H9 (cell line): Measurements from ENCODE around the gene DTNBP1. TPM values are rescaled to one million over a fixed set of nuclear protein-coding genes. Genes with fewer than 3 reads are reported as not detected.

Experiments
- DNase-seq: peaks from one replicate; pipeline ENCODE4 v3.0.0-alpha.2; 2017
- H2AFZ ChIP-seq: one replicate; pipeline ENCODE4 v1.6.1; 2013; ENCODE audit warnings: mild to moderate bottlenecking, low read length, control low read depth, moderate library complexity
- H2AK5ac ChIP-seq: 2 replicates; pipeline ENCODE4 v1.6.1; 2013; ENCODE audit warnings: low read length, control low read depth, mixed read lengths; ENCODE audit not compliant: insufficient read length
- H2BK120ac ChIP-seq: one replicate; pipeline ENCODE4 v1.6.1; 2013; ENCODE audit warnings: low read depth, mild to moderate bottlenecking, low read length, control low read depth, inconsistent platforms; ENCODE audit not compliant: poor library complexity, severe bottlenecking
- H2BK12ac ChIP-seq: 2 replicates; pipeline ENCODE4 v1.6.1; 2013; ENCODE audit warnings: low read length, control low read depth, mixed read lengths, low read depth; ENCODE audit not compliant: insufficient read length
- H2BK15ac ChIP-seq: 2 replicates; pipeline ENCODE4 v1.6.1; 2013; ENCODE audit warnings: low read depth, low read length, control low read depth
- H2BK20ac ChIP-seq: one replicate; pipeline ENCODE4 v1.6.1; 2013; ENCODE audit warnings: low read depth, mild to moderate bottlenecking, low read length, control low read depth, inconsistent platforms; ENCODE audit not compliant: poor library complexity, severe bottlenecking
- H2BK5ac ChIP-seq: 2 replicates; pipeline ENCODE4 v1.6.1; 2013; ENCODE audit warnings: low read length, control low read depth, mixed read lengths; ENCODE audit not compliant: insufficient read length
- H3K14ac ChIP-seq: 2 replicates; pipeline ENCODE4 v1.6.1; 2013; ENCODE audit warnings: low read length, control low read depth; ENCODE audit not compliant: insufficient read depth
- H3K18ac ChIP-seq: 2 replicates; pipeline ENCODE4 v1.6.1; 2013; ENCODE audit warnings: low read depth, mild to moderate bottlenecking, mixed read lengths, low read length, control low read depth; ENCODE audit not compliant: insufficient read length
- H3K23ac ChIP-seq: 2 replicates; pipeline ENCODE4 v1.6.1; 2013; ENCODE audit warnings: low read length, control low read depth, mixed read lengths, low read depth; ENCODE audit not compliant: insufficient read length
- H3K23me2 ChIP-seq: 2 replicates; pipeline ENCODE4 v1.6.1; 2013; ENCODE audit warnings: low read depth, mild to moderate bottlenecking, mixed read lengths, low read length, control low read depth; ENCODE audit not compliant: insufficient read length, poor library complexity, severe bottlenecking
- H3K27ac ChIP-seq: 2 replicates; pipeline ENCODE4 v1.5.1; 2013; ENCODE audit warnings: low read length, control low read depth, mixed read lengths, low read depth; ENCODE audit not compliant: insufficient read length
- H3K27me3 ChIP-seq: 2 replicates; pipeline ENCODE4 v1.6.1; 2013; ENCODE audit warnings: low read length, control low read depth, inconsistent platforms; ENCODE audit not compliant: insufficient read depth
- H3K4ac ChIP-seq: 2 replicates; pipeline ENCODE4 v1.6.1; 2013; ENCODE audit warnings: low read depth, mild to moderate bottlenecking, control low read depth, inconsistent platforms, low read length, moderate library complexity
- H3K4me1 ChIP-seq: 2 replicates; pipeline ENCODE4 v1.6.1; 2013; ENCODE audit warnings: low read length, control low read depth, inconsistent platforms; ENCODE audit not compliant: insufficient read depth
- H3K4me2 ChIP-seq: 2 replicates; pipeline ENCODE4 v1.6.1; 2013; ENCODE audit warnings: low read length, control low read depth, mixed read lengths; ENCODE audit not compliant: insufficient read length, insufficient read depth
- H3K56ac ChIP-seq: 2 replicates; pipeline ENCODE4 v1.6.1; 2013; ENCODE audit warnings: low read depth, mild to moderate bottlenecking, mixed read lengths, low read length, control low read depth; ENCODE audit not compliant: insufficient read length
- H3K79me1 ChIP-seq: 2 replicates; pipeline ENCODE4 v1.6.1; 2013; ENCODE audit warnings: low read depth, mild to moderate bottlenecking, moderate library complexity, low read length, control low read depth, inconsistent platforms; ENCODE audit not compliant: insufficient read depth, poor library complexity, severe bottlenecking
- H3K79me2 ChIP-seq: 2 replicates; pipeline ENCODE4 v1.6.1; 2013; ENCODE audit warnings: low read length, control low read depth, inconsistent platforms; ENCODE audit not compliant: insufficient read depth
- H3K9ac ChIP-seq: 2 replicates; pipeline ENCODE4 v1.6.1; 2013; ENCODE audit warnings: low read length, control low read depth, mixed read lengths; ENCODE audit not compliant: insufficient read length; ENCODE audit errors: extremely low read depth
- H3K9me3 ChIP-seq: one replicate; pipeline ENCODE4 v1.6.1; 2013; ENCODE audit warnings: low read depth, low read length, inconsistent platforms; ENCODE audit not compliant: control insufficient read depth
- H3T11ph ChIP-seq: one replicate; pipeline ENCODE4 v1.6.1; 2013; ENCODE audit warnings: mild to moderate bottlenecking, low read length, control low read depth, inconsistent platforms
- H4K20me1 ChIP-seq: one replicate; pipeline ENCODE4 v1.6.1; 2013; ENCODE audit not compliant: control insufficient read depth, insufficient read length, insufficient read depth
- H4K5ac ChIP-seq: 2 replicates; pipeline ENCODE4 v1.6.1; 2013; ENCODE audit warnings: low read depth, mild to moderate bottlenecking, mixed read lengths, low read length, control low read depth; ENCODE audit not compliant: insufficient read length
- H4K8ac ChIP-seq: replicated peaks from 2 replicates; pipeline ENCODE4 v1.6.1; 2013; ENCODE audit warnings: low read length, control low read depth, mixed read lengths, low read depth; ENCODE audit not compliant: insufficient read length
- H4K91ac ChIP-seq: 2 replicates; pipeline ENCODE4 v1.6.1; 2013; ENCODE audit warnings: low read depth, mild to moderate bottlenecking, moderate library complexity, mixed read lengths, low read length, control low read depth; ENCODE audit not compliant: insufficient read length
- H3K27ac Mint-ChIP-seq, 3 experiments: 2 replicates in 2 of 3; 3 replicates in 1 of 3; pipeline ENCODE4 v1.8.0; 2020 to 2021; ENCODE audit warnings: mixed read lengths in 3 of 3, mild to moderate bottlenecking in 1 of 3, moderate library complexity in 1 of 3
- H3K27me3 Mint-ChIP-seq: 2 replicates; pipeline ENCODE4 v1.8.0; 2021; ENCODE audit warnings: low read depth, mild to moderate bottlenecking, moderate library complexity, mixed read lengths
- H3K36me3 Mint-ChIP-seq, 3 experiments: 2 replicates in 2 of 3; 3 replicates in 1 of 3; pipeline ENCODE4 v1.8.0; 2020 to 2021; ENCODE audit warnings: low read depth in 3 of 3, mixed read lengths in 3 of 3; ENCODE audit not compliant: insufficient read depth in 1 of 3
- H3K4me1 Mint-ChIP-seq, 2 experiments: 2 replicates each; pipeline ENCODE4 v1.8.0; 2020; ENCODE audit warnings: mixed read lengths in 2 of 2
- H3K4me3 Mint-ChIP-seq, 2 experiments: 2 replicates in 1 of 2; 3 replicates in 1 of 2; pipeline ENCODE4 v1.8.0; 2020 to 2021; ENCODE audit warnings: mild to moderate bottlenecking in 2 of 2, mixed read lengths in 2 of 2, moderate library complexity in 1 of 2
- H3K9me3 Mint-ChIP-seq, 2 experiments: 2 replicates in 1 of 2; 3 replicates in 1 of 2; pipeline ENCODE4 v1.8.0; 2020; ENCODE audit warnings: mild to moderate bottlenecking in 2 of 2, mixed read lengths in 2 of 2, moderate library complexity in 1 of 2
- WGBS: extraction: QIAGEN DNeasy Blood & Tissue Kit; methylation state at CpG from one replicate; pipeline ENCODE4 v1.1.7; 2013; ENCODE audit warnings: missing lambda C conversion rate, low lambda C conversion rate, mixed read lengths; ENCODE audit not compliant: insufficient read length; ENCODE audit errors: extremely low coverage; 5-methylcytosine and 5-hydroxymethylcytosine counted together
- total RNA-seq: library from RNA; stranded (reverse); gene quantifications from 2 replicates; pipeline ENCODE4 v1.2.1, GENCODE V29; 2021
- TF ChIP-seq, protein P1 (sequence below): fragments of 200-600 bp; sonication (generic); conservative IDR thresholded peaks from 3 replicates; pipeline ENCODE4 v1.8.0; 2021; ENCODE audit warnings: antibody characterized with exemption, mild to moderate bottlenecking

The DTNBP1 gene
- total RNA-seq, 1 experiment from 2014 or later = 12.9 TPM

DNA sequence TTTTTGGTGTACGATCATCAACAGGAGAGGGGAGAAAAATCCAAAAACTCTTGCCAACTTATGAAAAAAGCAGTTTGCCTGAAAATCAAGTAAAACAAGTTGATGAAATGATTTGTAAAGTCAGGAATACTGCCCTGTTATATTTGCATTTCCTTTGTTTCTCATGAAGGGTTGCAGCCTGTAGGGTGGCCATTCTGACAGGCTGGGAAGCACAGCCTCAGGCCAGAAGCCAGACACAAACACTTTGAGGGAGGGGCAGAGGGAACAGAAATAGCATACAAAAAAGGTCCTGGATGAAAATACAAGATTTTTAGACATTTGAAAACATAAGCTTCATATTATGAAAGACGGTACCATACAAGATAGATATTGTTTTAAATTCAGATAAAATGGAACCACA, 109.8 kb downstream of the DTNBP1 start:
- WGBS = no CpG with 5 or more reads among the region's 2 CpGs
- H3K4me1 Mint-ChIP-seq = peaks cover 50 to 56% of the 10 kb centered on the region in 2 experiments
- H3K9me3 ChIP-seq = no peaks in the 10 kb centered on the region
- H3K79me2 ChIP-seq = no peaks in the 10 kb centered on the region
- H3K4me2 ChIP-seq = no peak overlapping the region
- no peak overlapping the region for H4K5ac ChIP-seq
- no peak overlapping the region for H2BK12ac ChIP-seq
- no peak overlapping the region for H4K8ac ChIP-seq
- peaks cover 14% of the 10 kb centered on the region for H3K4me1 ChIP-seq
- no peaks in the 10 kb centered on the region for H3K79me1 ChIP-seq
- H3K9ac ChIP-seq = no peak overlapping the region
- no peak overlapping the region for H3K27ac ChIP-seq
- no peaks in the 10 kb centered on the region; the same call in 1 of the 2 replicates for H3K27me3 ChIP-seq
- no peaks in the 10 kb centered on the region; the same call in 1 of the 2 replicates for H3K27me3 Mint-ChIP-seq
- H2BK120ac ChIP-seq = no peak overlapping the region
- no peak overlapping the region for H2AFZ ChIP-seq
- H2BK15ac ChIP-seq = no peak overlapping the region
- no peak overlapping the region for H2BK5ac ChIP-seq
- peak overlapping the region in 1 of 3 experiments; percentile 16; a peak in 1 of 7 replicates for H3K27ac Mint-ChIP-seq
- TF ChIP-seq, protein P1, sequence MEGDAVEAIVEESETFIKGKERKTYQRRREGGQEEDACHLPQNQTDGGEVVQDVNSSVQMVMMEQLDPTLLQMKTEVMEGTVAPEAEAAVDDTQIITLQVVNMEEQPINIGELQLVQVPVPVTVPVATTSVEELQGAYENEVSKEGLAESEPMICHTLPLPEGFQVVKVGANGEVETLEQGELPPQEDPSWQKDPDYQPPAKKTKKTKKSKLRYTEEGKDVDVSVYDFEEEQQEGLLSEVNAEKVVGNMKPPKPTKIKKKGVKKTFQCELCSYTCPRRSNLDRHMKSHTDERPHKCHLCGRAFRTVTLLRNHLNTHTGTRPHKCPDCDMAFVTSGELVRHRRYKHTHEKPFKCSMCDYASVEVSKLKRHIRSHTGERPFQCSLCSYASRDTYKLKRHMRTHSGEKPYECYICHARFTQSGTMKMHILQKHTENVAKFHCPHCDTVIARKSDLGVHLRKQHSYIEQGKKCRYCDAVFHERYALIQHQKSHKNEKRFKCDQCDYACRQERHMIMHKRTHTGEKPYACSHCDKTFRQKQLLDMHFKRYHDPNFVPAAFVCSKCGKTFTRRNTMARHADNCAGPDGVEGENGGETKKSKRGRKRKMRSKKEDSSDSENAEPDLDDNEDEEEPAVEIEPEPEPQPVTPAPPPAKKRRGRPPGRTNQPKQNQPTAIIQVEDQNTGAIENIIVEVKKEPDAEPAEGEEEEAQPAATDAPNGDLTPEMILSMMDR = no peak
- H3K4me3 Mint-ChIP-seq = no peak overlapping the region
- no peak overlapping the region for H2AK5ac ChIP-seq
- H3K18ac ChIP-seq = no peak overlapping the region
- no peak overlapping the region for H2BK20ac ChIP-seq
- DNase-seq = no peak
- no peak overlapping the region for H3K14ac ChIP-seq
- H3K4ac ChIP-seq = no peak overlapping the region
- H3K23ac ChIP-seq = no peak overlapping the region
- no peaks in the 10 kb centered on the region for H3K9me3 Mint-ChIP-seq
- no peak overlapping the region for H4K91ac ChIP-seq
- no peaks in the 10 kb centered on the region for H4K20me1 ChIP-seq
- H3T11ph ChIP-seq = no peak overlapping the region
- H3K36me3 Mint-ChIP-seq = peaks cover 0 to 10% (median 2%) of the 10 kb centered on the region in 3 experiments; a peak in 2 of 7 replicates
- H3K56ac ChIP-seq = no peak overlapping the region
- H3K23me2 ChIP-seq = no peaks in the 10 kb centered on the region
